GM21423 (cell line): Measurements from ENCODE around the gene SLC39A11.
A peak's percentile ranks its signal among the peaks of the same experiment; 100 is the strongest.

ENCODE experiments used
- ATAC-seq: cut with Tn5 transposase; IDR thresholded peaks from one replicate; pipeline ENCODE4 v1.9.1; 2021; ENCODE audit warnings: mild to moderate bottlenecking, moderate library complexity; ENCODE audit not compliant: unreplicated experiment

The SLC39A11 gene

DNA sequence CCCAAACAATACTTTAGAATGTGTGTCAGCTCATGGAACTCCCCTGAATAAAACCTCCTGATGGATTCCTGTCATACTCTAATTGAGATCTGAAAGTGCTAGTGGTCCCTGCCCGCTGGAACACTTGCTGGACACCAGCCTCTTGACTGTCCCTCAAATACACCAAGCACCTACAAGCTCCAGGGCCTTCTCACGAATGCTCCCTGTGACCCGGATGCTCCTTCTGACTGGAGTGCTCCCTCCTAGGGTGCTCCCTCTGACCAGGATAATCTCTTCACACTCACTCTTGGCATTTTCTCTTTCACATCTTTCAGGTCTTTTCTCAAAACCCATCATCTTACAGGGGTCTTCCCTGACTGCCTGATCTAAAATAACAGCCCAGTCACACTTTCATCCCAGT is 205.9 kb downstream of the SLC39A11 start:
- ATAC-seq, result no peak

DNA sequence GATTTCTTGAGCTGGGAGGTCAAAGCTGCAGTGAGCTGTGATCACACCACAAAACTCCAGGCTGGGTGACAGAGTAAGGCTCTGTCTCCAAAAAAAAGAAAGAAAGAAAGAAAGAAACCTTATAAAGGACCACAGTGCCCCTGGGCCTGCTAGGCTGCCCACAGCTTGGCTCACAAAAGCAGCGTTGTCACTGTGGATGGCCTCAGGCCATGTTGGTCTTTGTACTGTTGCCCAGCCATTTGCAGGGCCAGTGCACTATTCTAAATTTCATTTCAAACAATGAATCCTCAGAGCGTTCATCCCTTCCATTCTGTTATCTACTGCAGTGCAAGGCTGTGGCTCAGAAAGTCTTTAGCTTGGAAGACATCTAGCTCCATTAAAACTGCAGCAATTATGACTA is 208.4 kb downstream of the SLC39A11 start:
- no peak for ATAC-seq

GRCh38 chr17:72883351-72883750 is 209.1 kb downstream of the SLC39A11 start:
- ATAC-seq, result no peak

GRCh38 chr17:72882426-72882825 is 210.1 kb downstream of the SLC39A11 start:
- no peak for ATAC-seq

DNA sequence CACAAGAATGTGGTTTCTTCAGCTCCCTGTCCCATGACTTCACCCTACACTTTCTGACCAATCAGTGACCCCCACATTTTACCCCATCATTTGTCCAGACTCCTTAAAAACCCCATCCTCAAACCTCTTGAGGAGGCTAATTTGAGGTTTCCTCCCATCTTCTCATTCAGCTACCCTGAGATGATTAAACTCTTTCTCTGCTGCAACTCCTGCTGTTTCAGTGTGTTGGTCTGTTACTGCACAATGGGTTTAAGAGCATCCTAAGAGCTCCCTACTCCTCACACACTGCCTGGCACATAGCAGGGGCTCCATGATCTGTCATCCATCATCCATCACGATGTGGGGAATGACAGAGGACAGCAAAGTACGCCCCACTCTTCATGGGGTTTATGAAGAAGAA is 212.6 kb downstream of the SLC39A11 start:
- ATAC-seq, result no peak

GRCh38 chr17:72878975-72879660 is 213.4 kb downstream of the SLC39A11 start:
- no peak for ATAC-seq

DNA sequence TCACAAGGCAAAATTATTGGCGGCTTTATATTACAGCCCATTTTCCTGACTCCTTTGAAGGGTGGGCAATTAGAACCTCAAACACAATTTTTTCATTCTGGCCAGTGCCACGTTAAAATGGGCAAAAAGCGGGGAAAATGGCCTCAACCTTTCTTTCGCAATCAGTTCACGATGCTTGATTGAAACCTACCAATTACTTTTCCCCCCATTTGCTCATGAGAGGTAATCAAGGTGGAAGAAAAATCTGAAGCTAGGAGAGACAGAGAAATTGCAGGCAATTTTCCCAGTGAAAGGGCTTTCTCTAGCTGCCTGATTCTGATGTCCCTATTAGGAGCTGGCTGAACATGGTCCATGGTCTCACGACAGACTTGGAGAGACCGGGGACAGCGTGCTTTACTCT is 215.1 kb downstream of the SLC39A11 start:
- ATAC-seq, result no peak

- ATAC-seq, result no peak
Measured at GRCh38 chr17:72876413-72876812, 216.1 kb downstream of the SLC39A11 start.

DNA sequence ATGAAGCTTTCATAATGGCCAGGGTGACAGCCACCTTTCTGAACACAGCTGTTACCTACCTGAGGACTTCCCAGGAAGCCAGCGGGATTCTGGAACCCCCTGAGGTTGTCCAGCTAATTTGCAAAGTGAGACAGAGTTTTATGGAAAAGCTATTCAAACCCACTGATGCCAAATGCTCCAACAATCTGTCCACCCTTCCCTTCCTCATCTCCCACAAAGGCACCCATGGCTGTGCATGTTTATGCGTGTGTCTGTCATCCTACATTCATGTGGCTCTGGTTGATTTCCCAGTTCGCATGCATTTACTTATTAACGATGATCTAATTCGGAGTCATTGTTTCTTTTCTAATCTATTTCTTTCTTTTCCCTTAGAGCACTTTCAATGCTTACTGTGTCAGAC is 217.1 kb downstream of the SLC39A11 start:
- ATAC-seq, result no peak

DNA sequence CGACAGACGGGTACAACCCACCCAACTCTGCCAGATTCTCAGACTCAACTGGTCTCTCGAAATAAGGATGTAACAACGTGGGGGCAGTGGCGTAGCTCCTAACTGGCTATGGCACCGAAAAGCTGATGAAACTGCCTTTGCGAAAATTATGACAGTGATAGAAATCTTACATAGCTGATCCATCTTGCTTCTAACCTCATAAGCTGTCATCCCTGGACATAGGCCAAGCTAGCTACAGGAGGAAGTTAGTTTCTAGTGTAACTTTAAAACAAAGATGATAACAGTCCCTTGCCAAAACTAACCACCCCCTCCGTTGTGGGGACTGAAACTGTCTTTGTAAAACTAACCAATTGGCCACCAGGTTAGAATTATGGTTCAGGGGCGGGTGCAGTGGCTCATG is 220.1 kb downstream of the SLC39A11 start:
- no peak for ATAC-seq

DNA sequence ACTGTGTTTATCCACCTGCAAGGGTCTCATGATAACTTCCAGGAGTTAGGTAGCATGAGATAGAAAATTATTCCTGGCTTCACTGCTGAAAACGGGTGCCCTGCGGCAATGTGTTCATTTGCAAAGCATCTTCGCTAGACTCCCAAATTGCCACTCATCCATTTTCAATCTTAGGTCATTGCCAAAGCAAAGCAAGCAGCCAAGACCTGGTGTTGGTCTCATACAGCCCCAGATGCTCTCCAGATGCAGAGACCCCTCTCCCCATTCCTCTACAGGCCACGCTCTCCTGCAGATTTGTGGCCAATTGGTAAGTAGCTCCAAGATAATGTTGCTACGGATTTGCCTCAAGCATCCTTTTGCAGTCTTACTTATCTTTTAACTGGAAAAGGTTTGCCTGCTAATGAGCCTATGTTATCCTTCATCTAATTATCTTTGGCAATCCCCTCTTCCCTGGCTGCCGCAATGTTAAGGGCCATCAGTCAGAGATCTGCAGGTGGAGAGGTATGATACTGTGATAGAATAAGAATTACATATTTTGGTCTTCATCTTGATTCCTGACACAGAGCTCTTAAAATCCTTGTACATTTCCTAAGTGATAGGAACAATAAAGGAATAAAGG is 222.0 kb downstream of the SLC39A11 start:
- ATAC-seq, result no peak

GRCh38 chr17:72869630-72870029 is 222.9 kb downstream of the SLC39A11 start:
- ATAC-seq, result no peak

GRCh38 chr17:72865954-72866353 is 226.5 kb downstream of the SLC39A11 start:
- ATAC-seq, result no peak

DNA sequence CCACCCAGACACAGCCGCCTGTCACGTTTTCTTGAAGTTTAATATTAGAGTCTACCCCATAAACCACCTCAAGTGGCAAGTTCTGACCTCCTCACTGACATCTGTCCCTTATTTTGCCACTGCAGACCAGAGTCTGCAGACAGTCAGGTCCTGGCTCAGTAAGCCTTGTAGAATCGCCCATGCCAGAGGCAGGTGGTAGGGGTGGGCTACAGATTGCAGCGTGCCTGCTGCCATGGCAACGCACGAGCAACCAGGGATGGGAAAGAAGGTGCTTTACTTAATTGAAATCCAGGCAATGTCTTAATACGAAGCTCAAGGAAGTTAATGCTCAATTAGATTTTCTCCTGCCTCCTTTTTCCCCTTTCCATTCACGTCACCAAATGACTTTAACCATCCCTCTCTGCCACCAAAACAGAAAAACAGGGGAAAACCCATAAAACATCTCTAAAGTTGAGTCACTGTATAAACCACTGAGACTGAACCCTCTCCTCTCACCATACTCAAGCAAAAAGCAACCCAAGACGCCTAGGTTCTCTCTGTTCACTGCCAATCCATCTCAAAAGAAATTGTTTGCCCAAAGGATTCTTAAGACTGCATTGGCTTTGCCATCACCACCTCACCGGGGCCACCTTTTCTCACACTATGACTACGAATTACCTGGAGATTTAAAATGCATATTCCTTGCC is 228.8 kb downstream of the SLC39A11 start:
- peak; percentile 73 for ATAC-seq

DNA sequence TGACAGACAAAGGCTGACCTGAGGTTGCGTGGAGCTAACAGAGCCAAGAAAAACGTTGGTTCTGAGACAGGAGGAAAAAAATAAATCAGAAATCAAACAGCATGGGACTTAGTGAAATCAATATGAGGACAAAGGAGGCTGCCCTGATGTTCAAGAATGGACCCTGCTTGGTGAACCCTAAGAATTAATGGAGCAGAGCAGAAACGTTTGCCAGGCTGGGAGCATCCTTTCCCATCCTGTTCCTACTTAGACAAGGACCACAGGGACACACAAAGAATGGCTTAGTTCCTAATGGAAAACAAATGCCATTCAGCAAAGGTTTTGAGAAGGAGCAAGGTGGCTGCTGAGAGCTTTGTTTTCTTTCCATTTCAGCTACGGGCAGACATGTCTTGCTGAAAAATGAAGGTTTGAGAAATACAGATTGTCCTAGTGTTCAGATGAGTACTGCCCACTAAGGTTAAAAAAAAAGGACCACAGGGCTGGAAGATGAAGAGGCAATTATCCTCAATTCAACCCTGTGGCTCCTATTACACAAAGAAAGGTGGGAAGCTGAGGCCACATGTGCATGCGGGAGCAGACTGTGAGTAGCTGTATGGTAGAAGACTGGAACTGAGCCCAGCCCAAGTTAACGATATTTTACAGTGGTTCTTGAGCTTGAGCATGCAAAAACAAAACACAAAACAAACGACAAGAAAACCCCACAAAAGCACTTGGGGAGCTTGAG is 230.1 kb downstream of the SLC39A11 start:
- ATAC-seq, result no peak

- ATAC-seq, result no peak
Measured at GRCh38 chr17:72861811-72862210, 230.7 kb downstream of the SLC39A11 start.

DNA sequence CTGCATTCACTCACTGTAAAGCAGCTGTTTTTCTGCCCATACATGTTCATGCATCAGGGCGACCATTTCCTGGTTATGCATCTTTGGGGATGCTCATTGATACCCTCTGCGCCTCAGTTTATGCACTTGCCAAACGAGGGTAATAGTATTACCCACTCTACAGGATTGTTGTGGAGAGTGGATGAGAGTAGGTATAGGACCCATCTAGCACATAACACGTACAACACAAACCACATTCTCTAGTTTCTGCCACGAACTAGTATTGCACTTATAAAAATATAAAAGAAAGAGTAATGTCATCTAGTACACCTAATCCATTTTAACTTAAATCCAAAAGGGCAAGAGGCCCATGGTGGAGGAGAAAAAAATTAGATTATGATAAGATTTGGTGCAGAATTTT is 231.7 kb downstream of the SLC39A11 start:
- ATAC-seq, result no peak

DNA sequence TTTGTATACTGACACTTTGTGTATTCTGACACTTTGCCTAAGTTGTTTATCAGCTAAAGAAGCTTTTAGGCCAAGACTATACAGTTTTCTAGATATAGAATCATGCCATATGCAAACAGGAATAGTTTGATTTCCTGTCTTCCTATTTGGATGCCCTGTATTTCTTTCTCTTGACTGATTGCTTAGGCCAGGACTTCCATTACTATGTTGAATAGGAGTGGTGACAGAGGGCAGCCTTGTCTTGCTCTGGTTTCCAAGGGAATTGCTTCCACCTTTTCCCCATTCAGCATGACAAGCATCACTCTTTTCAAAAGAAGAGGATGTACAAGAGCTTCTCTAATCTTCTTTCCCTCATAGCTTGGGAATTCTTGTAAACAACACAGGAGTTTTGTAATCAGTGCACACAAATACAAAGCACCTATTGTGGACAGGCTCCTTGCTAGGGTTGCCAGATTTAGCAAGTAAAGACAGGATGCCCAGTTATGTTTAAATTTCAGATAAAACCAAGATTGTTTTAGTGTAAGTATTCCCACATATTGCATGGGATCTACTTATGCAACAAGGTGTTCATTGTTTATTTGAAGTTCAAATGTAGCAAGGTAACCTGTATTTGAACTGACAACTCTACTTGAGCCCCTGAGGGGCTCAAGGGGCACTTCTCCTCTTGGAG is 233.5 kb downstream of the SLC39A11 start:
- no peak for ATAC-seq

DNA sequence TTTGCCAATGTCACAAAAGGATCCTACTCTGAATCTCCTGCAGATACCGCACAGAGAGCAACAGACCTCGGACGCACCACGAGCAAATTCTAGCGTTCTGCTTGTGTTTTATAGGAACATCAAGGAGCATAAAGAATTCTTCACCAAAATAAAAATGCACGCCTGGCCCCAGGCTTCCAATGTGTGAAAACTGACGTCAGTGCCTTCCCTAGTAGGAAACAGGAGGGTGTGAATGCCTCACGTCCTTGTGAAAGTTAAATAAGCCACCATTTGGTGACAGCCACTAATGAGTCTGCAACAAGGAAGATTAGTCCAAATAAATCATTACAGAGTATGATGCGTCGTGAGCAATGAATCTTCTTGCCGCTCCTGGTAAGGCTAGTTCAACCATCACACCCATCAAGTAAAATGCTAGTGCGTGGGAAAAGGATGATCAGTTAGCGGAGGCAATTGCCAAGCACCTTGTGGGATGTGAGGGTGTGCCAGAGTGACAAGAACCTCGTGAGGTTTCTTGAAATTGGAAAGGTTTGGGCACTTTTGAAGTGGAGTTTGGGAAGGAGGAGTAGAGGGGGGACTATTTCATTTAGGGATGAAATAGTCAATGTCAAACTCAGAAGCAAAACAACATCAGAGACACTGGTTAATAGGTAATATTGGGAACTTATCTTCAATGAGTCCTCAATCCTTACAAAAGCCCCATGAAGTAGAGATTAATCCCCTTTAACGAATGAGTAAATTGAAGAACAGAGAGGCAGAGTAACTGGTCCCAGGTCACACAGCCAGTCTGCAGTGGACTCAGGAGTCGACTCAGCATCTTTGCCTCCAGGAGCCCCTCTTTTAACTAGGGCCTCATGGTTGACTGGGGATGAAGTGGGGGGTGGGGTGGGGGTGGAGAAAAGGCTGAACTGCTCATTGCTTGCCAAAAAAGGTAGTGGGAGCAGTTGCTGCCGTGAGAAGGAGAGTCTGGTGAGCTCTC is 238.8 kb downstream of the SLC39A11 start:
- no peak for ATAC-seq
